Measurements from ENCODE around the gene SEMA4G. TPM values are rescaled to one million over a fixed set of nuclear protein-coding genes. Genes with fewer than 3 reads are reported as not detected.
A peak's percentile ranks its signal among the peaks of the same experiment; 100 is the strongest.

Gene SEMA4G
- total and polyA plus RNA-seq, 2 of the 4 experiments (the other 2 are of a cell fraction): 0.90 to 8.7 TPM

DNA sequence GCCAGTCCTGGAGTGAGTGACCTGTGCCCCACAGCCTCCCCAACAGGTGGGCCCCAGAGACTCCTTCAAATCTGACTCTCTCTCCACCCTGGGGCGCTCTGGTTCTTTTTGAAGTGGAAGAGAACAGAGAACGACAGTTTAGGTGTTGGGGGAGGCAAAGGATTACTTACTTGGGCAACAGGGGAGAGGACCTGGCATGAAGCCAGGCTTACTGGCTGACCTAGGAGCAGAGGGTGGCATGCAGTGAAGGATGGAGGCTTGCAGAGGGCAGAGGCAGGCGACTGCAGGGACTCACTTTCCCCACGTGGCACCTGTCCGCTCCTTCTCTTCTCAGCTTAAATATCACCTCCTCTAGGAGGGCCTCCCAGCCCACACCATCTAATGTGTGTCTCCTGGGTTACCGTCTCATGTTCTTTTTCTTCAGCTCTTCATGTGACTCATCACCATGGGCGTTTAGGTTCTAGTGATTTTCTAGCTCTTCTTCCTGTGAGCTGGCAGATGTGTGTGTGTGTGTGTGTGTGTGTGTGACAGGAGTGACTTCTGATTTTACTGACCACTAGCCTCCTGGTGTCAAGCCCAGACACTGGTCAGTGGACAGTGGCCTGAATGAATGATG, 45.8 kb downstream of the SEMA4G start:
- H3K36me3 ChIP-seq (ENCODE audit: control insufficient read depth, insufficient read depth, low read length): no peaks in the 10 kb centered on the region
- H3K27me3 ChIP-seq (ENCODE audit: control insufficient read depth, insufficient read depth, low read length): no peaks in the 10 kb centered on the region; the same call in 1 of the 2 replicates
- peak; percentile 98 for DNase-seq
- 0 out of 4 replicates have a peak, but pooled peaks cover 0 to 7% of the 10 kb centered on the region in 2 experiments for H3K79me1 ChIP-seq (ENCODE audit: low read depth in 1 of 2, low read length in 2 of 2)
- no peak overlapping the region for H3K56ac ChIP-seq (ENCODE audit: extremely low read depth, insufficient read depth, low read length)
- no peak overlapping the region for H2BK5ac ChIP-seq (ENCODE audit: low read depth, low read length, poor library complexity, severe bottlenecking)
- no peak overlapping the region for H4K5ac ChIP-seq (ENCODE audit: low read depth, low read length)
- H2BK15ac ChIP-seq (ENCODE audit: low read depth, low read length): no peak overlapping the region
- no peak overlapping the region for H2BK120ac ChIP-seq (ENCODE audit: low read depth, low read length)
- no peak overlapping the region for H2BK20ac ChIP-seq (ENCODE audit: low read depth, low read length)
- peaks cover 13% of the 10 kb centered on the region for H3K9me1 ChIP-seq (ENCODE audit: insufficient read depth, low read length)
- H4K20me1 ChIP-seq (ENCODE audit: insufficient read depth, low read length): peaks cover 4% of the 10 kb centered on the region; the same call in 1 of the 2 replicates
- no peak overlapping the region for H4K8ac ChIP-seq (ENCODE audit: low read depth in 2 of 2, low read length in 2 of 2)
- H4K91ac ChIP-seq (ENCODE audit: insufficient read depth, low read depth, low read length): 0 out of 2 replicates have a peak overlapping the region, but pooled peaks have one; percentile 19
- intact Hi-C loops (cut with micrococcal nuclease): loop anchor here (10.0 kb wide), 1 partner anchor 450 kb away; no protein-coding TSS in a partner anchor
- peak overlapping the region; percentile 28 for H2AFZ ChIP-seq (replicated peaks; ENCODE audit: low read length, poor library complexity)
- H3K14ac ChIP-seq (replicated peaks; ENCODE audit: low read depth, low read length): no peak overlapping the region
- H2AK9ac ChIP-seq (replicated peaks; ENCODE audit: low read depth, low read length, poor library complexity): peak overlapping the region; percentile 92
- peak; percentile 30 for ATAC-seq (ENCODE audit: low read depth)
- H3K9me3 ChIP-seq (ENCODE audit: control insufficient read depth, insufficient read depth, low read length): no peaks in the 10 kb centered on the region
- dilution Hi-C loops (cut with HindIII; ENCODE audit: low sequenced_read_pairs, unreplicated experiment): no loop called here
- peaks cover 22% of the 10 kb centered on the region for H3K4me1 ChIP-seq (ENCODE audit: control insufficient read depth, insufficient read depth, low read length)
- POLR2A ChIA-PET (ENCODE audit: unreplicated experiment): no interaction called here
- H3K23ac ChIP-seq (ENCODE audit: low read depth, low read length): no peak overlapping the region
- in situ Hi-C loops (cut with MboI; ENCODE audit: low sequenced_read_pairs): no loop called here
- no TSS peak for BruUV-seq (replicated peaks)
- WGBS, 2 experiments (ENCODE audit: extremely low coverage in 2 of 2, insufficient read length in 1 of 2): 0% methylated on average over 1 of the region's 7 CpGs; no CpG with 5 or more reads in 1 of the 2 experiments
- H3K18ac ChIP-seq (ENCODE audit: low read depth, low read length): no peak overlapping the region
- no peak overlapping the region for H3K9ac ChIP-seq (ENCODE audit: low read depth, low read length)
- CTCF ChIA-PET: interaction anchor here (0.6 to 6.8 kb wide), 17 partner anchors 10 to 496 kb away, joined by 3 to 48 read pairs (median 4); partner anchors contain the start of genes KAZALD1, LZTS2, MRPL43 and PDZD7
- no peak overlapping the region for H3K4me2 ChIP-seq (ENCODE audit: low read depth, low read length)
- H3K27ac ChIP-seq (ENCODE audit: insufficient read depth, low read length): no peak overlapping the region
- peak overlapping the region; percentile 39 for H3K4ac ChIP-seq (ENCODE audit: low read depth, low read length)
- H2AK5ac ChIP-seq (ENCODE audit: low read depth, low read length): peak overlapping the region; percentile 90; the same call in 1 of the 2 replicates
- H3K4me3 ChIP-seq (ENCODE audit: insufficient read depth, low read depth, low read length): no peak overlapping the region
- no peak for TF ChIP-seq NFE2L2 (IDR thresholded peaks at IDR 0.05; ENCODE audit: low read depth, low read length)
- TF ChIP-seq, protein P1, sequence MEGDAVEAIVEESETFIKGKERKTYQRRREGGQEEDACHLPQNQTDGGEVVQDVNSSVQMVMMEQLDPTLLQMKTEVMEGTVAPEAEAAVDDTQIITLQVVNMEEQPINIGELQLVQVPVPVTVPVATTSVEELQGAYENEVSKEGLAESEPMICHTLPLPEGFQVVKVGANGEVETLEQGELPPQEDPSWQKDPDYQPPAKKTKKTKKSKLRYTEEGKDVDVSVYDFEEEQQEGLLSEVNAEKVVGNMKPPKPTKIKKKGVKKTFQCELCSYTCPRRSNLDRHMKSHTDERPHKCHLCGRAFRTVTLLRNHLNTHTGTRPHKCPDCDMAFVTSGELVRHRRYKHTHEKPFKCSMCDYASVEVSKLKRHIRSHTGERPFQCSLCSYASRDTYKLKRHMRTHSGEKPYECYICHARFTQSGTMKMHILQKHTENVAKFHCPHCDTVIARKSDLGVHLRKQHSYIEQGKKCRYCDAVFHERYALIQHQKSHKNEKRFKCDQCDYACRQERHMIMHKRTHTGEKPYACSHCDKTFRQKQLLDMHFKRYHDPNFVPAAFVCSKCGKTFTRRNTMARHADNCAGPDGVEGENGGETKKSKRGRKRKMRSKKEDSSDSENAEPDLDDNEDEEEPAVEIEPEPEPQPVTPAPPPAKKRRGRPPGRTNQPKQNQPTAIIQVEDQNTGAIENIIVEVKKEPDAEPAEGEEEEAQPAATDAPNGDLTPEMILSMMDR (conservative IDR thresholded peaks at IDR 0.05; ENCODE audit: low read depth, low read length): peak; percentile 0; the same call in 1 of the 2 replicates
- TF ChIP-seq MAZ (IDR thresholded peaks at IDR 0.05; ENCODE audit: borderline replicate concordance, low read depth, low read length): no peak
- TF ChIP-seq CEBPB (IDR thresholded peaks at IDR 0.05; ENCODE audit: low read depth, low read length): no peak
- TF ChIP-seq FOS (IDR thresholded peaks at IDR 0.05; ENCODE audit: low read depth, low read length): peak; percentile 80
- TF ChIP-seq SMC3 (IDR thresholded peaks at IDR 0.05; ENCODE audit: low read depth, low read length): no peak
- TF ChIP-seq, protein P2, sequence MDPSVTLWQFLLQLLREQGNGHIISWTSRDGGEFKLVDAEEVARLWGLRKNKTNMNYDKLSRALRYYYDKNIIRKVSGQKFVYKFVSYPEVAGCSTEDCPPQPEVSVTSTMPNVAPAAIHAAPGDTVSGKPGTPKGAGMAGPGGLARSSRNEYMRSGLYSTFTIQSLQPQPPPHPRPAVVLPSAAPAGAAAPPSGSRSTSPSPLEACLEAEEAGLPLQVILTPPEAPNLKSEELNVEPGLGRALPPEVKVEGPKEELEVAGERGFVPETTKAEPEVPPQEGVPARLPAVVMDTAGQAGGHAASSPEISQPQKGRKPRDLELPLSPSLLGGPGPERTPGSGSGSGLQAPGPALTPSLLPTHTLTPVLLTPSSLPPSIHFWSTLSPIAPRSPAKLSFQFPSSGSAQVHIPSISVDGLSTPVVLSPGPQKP (IDR thresholded peaks at IDR 0.05; ENCODE audit: borderline replicate concordance, low read depth, low read length): no peak
- TF ChIP-seq CHD1 (IDR thresholded peaks at IDR 0.05; ENCODE audit: low read depth, low read length): no peak
- no peak for TF ChIP-seq POLR2A (IDR thresholded peaks at IDR 0.05; ENCODE audit: low read depth, low read length)
- no peak for TF ChIP-seq RFX5 (IDR thresholded peaks at IDR 0.05; ENCODE audit: low read depth, low read length)
- peak; percentile 48; the same call in 1 of the 2 replicates for TF ChIP-seq BHLHE40 (IDR thresholded peaks at IDR 0.05; ENCODE audit: low read depth, low read length)
- TF ChIP-seq MAFK (IDR thresholded peaks at IDR 0.05; ENCODE audit: low read depth, low read length): no peak
- no peak for TF ChIP-seq RAD21 (IDR thresholded peaks at IDR 0.05; ENCODE audit: low read length)
- TF ChIP-seq RCOR1 (IDR thresholded peaks at IDR 0.05; ENCODE audit: insufficient replicate concordance, low read length): peak; percentile 9
- TF ChIP-seq MXI1 (IDR thresholded peaks at IDR 0.05; ENCODE audit: borderline replicate concordance, low read depth, low read length): no peak
